GM19239 (cell line): ENCODE measurements around the gene EIF3J.
"Not testable (repeated sequence)": the region's sequence is repeated elsewhere in the genome, so short reads cannot be mapped to it uniquely, and the experiment has no call there.

Source experiments
- DNase-seq: peaks from one replicate; pipeline ENCODE4 v3.0.0; 2011; ENCODE audit warnings: low spot score; ENCODE audit not compliant: insufficient read length
- FAIRE-seq: peaks from 2 replicates; lab custom pipeline; 2011; peaks lifted over from hg19 to GRCh38; lab: Jason Lieb, UNC

EIF3J gene, protein sequence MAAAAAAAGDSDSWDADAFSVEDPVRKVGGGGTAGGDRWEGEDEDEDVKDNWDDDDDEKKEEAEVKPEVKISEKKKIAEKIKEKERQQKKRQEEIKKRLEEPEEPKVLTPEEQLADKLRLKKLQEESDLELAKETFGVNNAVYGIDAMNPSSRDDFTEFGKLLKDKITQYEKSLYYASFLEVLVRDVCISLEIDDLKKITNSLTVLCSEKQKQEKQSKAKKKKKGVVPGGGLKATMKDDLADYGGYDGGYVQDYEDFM

DNA sequence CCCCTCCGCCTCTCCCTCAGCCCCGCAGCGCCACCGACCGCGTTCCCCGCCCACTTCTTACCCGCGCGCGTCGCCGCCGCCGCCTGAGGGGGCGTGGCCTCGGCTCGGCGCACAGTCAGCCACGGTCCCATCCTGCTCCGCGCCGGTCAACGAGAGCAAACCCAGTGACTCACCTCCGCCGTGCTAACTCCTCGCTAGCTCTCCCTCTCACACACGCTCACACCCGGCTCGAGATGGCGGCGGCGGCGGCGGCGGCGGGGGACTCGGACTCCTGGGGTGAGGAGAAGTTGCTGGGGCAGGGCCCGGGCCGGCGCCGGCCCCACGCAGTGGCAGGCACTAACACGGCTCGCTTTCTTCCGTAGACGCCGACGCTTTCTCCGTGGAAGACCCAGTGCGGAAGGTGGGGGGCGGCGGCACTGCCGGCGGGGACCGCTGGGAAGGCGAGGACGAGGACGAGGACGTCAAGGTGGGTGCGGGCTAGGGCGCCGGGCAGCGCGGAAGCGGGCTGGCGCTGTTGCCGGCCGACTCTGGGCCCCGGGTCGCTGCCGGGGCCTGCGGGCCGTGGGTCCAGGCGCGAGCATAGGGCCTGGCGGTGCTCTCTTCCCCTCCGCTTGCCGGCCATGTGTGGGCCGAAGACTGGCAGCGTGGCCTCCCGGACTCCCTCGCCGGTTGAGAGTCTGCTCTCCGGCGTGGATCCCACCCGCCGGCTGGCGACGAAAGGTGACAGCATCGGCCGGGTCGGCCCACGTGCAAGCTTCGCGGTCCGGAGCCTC, at the start of gene EIF3J:
Gene EIF3J, plus strand, starts transcription at position 186 of the 773 bp plus-strand sequence. Its CDS starts 48 bp downstream, at position 234.
- no peak for FAIRE-seq
- DNase-seq, result peak; percentile 79

- FAIRE-seq (no peak), DNase-seq (no peak)
These were observed 47.5 kb upstream of the EIF3J start for GRCh38 chr15:44489464-44489863.

GRCh38 chr15:44490622-44491021, 46.3 kb upstream of the EIF3J start:
- DNase-seq, result no peak
- no peak for FAIRE-seq

DNA sequence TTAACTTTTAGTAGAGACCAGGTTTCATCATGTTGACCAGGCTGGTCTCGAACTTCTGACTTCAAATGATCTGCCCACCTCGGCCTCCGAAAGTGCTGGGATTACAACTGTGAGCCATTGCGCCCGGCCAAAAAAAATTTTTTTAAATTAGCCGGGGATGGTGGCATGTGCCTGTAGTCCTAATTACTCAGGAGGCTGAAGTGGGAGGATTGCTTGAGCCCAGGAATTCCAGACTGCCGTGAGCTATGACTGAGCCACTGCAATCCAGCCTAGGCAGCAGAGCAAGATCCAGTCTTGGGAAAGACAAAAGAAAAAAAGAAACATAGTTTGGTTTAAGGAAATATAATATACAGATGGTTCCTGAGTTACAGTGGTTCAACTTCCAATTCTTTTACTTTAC, 44.9 kb upstream of the EIF3J start:
- DNase-seq, result no peak
- no peak for FAIRE-seq

GRCh38 chr15:44492672-44493071, 44.3 kb upstream of the EIF3J start:
- DNase-seq, result no peak
- FAIRE-seq, result no peak

GRCh38 chr15:44495562-44495961, 41.4 kb upstream of the EIF3J start:
- DNase-seq, result no peak
- no peak for FAIRE-seq

GRCh38 chr15:44500555-44500954, 36.4 kb upstream of the EIF3J start:
- DNase-seq (no peak), FAIRE-seq (peak; percentile 31)

- DNase-seq, result no peak
- peak; percentile 79 for FAIRE-seq
These were observed 35.1 kb upstream of the EIF3J start for GRCh38 chr15:44501768-44502366.

- FAIRE-seq (no peak), DNase-seq (no peak)
These were observed 20.5 kb upstream of the EIF3J start for GRCh38 chr15:44516436-44516835.

- FAIRE-seq (no peak), DNase-seq (no peak)
These were observed 17.4 kb upstream of the EIF3J start for GRCh38 chr15:44519537-44519936.

- no peak for DNase-seq
- no peak for FAIRE-seq
These were observed 11.9 kb upstream of the EIF3J start for GRCh38 chr15:44525018-44525417.

DNA sequence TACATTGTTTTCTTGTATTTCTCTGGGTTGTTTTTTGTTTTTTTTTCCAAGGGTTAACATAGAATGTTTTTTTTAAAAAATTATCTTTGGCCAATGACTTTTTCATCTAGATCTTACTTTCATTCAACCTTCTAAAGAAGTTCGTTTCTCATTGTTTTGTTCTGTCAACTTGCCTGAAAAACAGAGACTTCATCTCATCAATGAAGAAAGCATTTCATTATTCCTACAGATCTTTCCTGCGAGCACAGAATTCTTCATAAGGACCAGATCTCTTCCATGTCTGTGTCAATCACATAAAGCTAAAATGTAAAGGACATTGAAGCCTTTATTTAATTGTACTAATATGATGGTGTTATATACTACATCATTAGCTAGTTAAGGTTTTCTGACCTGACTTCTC, 9.7 kb upstream of the EIF3J start:
- FAIRE-seq, result no peak
- DNase-seq, result no peak

- FAIRE-seq (no peak), DNase-seq (no peak)
These were observed 6.9 kb upstream of the EIF3J start for GRCh38 chr15:44529864-44530604.

- DNase-seq (no peak), FAIRE-seq (no peak)
These were observed 6.3 kb upstream of the EIF3J start for GRCh38 chr15:44530653-44531052.

- not testable (repeated sequence) for DNase-seq, FAIRE-seq
These were observed 4.7 kb upstream of the EIF3J start for GRCh38 chr15:44532275-44532674.

DNA sequence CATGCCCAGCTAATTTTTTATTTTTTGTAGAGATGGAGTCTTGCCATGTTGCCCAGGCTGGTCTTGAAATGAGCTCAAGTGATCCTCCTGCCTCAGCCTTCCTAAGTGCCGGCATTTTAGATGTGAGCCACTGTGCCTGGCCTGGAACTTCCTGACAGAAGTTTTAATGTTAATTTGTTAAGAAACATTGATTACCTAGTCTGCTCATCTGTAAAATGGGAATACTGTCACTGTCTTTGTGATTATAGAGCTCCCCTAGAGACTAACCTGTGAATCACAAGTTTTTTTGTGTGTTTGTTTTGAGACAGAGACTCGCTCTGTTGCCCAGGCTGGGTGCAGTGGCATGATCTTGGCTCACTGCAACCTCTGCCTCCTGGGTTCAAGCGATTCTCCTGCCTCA, 4.3 kb upstream of the EIF3J start:
- FAIRE-seq (no peak), DNase-seq (no peak)

DNA sequence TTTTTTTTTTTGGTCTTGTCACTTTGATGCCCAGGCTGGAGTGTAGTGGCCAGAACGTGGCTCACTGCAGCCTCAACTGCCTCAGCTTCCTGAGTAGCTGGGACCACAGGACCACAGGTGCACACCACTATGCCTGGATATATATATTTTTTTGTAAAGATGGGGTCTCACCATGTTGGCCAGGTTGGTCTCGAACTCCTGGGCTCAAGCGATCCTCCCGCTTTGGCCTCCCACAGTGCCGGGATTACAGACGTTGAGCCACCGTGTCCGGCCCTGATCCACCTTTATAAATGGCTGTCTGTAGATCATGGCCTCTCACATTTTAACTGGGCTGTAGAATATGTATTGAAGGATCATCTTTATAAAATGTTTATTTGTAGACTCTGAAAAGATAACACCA, 1.9 kb upstream of the EIF3J start:
- DNase-seq (no peak), FAIRE-seq (no peak)

GRCh38 chr15:44535523-44536301, 1.2 kb upstream of the EIF3J start:
- FAIRE-seq (peak; percentile 8), DNase-seq (no peak)

DNA sequence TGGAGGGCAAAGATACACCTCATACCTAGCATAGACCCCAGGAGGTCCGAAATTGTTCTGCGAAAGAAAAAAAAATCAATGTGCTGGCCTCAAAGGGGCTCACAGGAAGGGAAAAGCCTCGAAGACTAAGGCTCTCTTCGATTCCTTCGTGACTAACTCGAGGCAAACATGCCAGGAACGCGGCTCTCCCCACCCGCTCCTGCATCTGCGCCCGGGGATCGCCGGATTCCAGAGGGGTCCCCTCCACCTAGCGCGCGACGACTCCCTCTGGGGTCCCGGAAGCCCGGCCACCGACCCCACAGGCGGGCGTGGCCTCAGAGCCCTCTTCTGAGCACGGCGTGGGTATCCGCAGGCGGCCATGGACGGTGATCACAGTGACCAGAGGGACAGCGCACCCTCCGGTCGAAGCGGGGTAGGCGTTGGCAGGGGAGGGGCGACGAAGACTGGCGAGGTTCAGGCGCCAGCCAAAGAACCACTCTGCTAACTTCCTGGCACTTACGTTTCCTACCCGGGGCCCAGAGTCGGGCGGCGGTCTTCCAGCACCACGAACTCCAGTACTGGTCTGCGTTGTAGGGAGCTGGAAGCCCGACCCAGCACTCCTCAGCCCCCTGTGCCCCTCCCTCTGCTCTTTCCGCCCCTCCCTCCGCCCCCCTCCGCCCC, 515 bp upstream of the EIF3J start:
- DNase-seq (peak; percentile 4), FAIRE-seq (peak; percentile 87)
